Coronary artery (tissue), 2 donors: ENCODE data around the gene FASLG.

Experiments used
- DNase-seq: peaks from one replicate; pipeline ENCODE4 v3.0.0-alpha.2; 2017; ENCODE audit warnings: low spot score
- H3K27ac ChIP-seq, 2 donors: fragments of 200-600 bp; sonication (generic); one replicate each; pipeline ENCODE4 v1.5.1; 2016 to 2019
- H3K4me3 ChIP-seq: fragments of 200-600 bp; sonication (generic); 2 replicates; pipeline ENCODE4 v1.5.1; 2016; ENCODE audit warnings: mild to moderate bottlenecking, moderate library complexity
- TF ChIP-seq, protein P1 (sequence below): fragments of 200-600 bp; sonication (generic); IDR thresholded peaks from one replicate; pipeline ENCODE4 v1.5.1; 2019; ENCODE audit warnings: antibody characterized with exemption

FASLG gene

GRCh38 chr1:172698224-172698623 lies 39.3 kb downstream of the FASLG start:
- Histone ChIP-seq H3K27ac (no peak overlapping the region), H3K4me3 (no peak overlapping the region)
- TF ChIP-seq, protein P1, sequence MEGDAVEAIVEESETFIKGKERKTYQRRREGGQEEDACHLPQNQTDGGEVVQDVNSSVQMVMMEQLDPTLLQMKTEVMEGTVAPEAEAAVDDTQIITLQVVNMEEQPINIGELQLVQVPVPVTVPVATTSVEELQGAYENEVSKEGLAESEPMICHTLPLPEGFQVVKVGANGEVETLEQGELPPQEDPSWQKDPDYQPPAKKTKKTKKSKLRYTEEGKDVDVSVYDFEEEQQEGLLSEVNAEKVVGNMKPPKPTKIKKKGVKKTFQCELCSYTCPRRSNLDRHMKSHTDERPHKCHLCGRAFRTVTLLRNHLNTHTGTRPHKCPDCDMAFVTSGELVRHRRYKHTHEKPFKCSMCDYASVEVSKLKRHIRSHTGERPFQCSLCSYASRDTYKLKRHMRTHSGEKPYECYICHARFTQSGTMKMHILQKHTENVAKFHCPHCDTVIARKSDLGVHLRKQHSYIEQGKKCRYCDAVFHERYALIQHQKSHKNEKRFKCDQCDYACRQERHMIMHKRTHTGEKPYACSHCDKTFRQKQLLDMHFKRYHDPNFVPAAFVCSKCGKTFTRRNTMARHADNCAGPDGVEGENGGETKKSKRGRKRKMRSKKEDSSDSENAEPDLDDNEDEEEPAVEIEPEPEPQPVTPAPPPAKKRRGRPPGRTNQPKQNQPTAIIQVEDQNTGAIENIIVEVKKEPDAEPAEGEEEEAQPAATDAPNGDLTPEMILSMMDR: no peak
- no peak for DNase-seq

- no peak overlapping the region for H3K27ac ChIP-seq
Observed at GRCh38 chr1:172699111-172699510, 40.2 kb downstream of the FASLG start.

DNA sequence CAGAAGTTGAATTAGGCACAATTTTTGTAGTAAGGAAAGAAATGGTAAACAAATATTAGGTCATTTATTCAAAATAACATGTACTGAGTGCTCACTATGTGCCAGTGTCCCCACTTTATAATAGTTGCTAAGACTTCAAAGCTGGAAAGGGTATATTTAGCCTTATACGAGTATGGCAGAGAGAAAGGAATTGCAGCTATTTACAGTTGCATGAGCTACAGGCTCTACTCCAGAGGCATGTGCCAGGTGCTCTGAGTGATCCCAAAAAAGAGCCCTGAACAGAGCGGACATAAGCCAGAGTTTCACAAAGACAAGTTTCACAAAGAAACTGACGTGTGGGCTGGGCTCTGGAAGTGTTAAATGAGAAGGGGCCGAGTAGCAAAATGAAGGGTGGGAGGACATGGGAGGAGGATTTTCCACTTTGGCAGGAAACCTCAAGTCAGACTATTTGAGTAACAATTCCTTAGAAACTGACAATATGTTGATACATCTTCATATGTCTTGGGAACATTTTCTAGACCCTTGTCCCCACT lies 40.9 kb downstream of the FASLG start:
- TF ChIP-seq, protein P1: no peak
- Histone ChIP-seq H3K27ac (no peak overlapping the region), H3K4me3 (no peak overlapping the region)
- no peak for DNase-seq

More at GRCh38 chr1:172699111-172699510, 40.2 kb downstream of the FASLG start:
- TF ChIP-seq, protein P1: no peak
- DNase-seq: no peak
- no peak overlapping the region for H3K4me3 ChIP-seq

DNA sequence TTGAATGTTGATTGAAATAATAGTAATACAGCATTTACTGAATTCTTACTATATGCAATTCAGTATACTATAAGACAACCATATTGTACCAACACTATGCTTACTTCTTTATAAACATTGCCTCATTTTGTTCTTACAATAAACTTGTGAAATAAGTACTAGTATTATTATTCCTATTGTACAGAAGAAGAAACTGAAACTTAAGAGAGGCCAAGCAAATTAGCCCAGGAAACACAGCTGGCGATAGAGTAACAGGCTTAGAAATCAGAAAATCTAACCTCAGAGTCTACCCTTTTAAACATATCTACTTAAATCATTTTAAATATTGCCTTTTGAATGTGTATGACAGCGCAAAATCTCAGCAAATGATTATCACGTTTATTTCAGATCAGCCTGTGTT lies 41.7 kb downstream of the FASLG start:
- TF ChIP-seq, protein P1: no peak
- no peak overlapping the region for H3K27ac ChIP-seq
- no peak for DNase-seq
- no peak overlapping the region for H3K4me3 ChIP-seq

GRCh38 chr1:172704001-172704400 lies 45.1 kb downstream of the FASLG start:
- no peak overlapping the region for H3K4me3 ChIP-seq
- H3K27ac ChIP-seq: no peak overlapping the region
- TF ChIP-seq, protein P1: no peak
- DNase-seq: no peak

GRCh38 chr1:172704420-172705210 lies 45.7 kb downstream of the FASLG start:
- no peak for DNase-seq
- TF ChIP-seq, protein P1: no peak
- Histone ChIP-seq H3K27ac (no peak overlapping the region), H3K4me3 (no peak overlapping the region)

DNA sequence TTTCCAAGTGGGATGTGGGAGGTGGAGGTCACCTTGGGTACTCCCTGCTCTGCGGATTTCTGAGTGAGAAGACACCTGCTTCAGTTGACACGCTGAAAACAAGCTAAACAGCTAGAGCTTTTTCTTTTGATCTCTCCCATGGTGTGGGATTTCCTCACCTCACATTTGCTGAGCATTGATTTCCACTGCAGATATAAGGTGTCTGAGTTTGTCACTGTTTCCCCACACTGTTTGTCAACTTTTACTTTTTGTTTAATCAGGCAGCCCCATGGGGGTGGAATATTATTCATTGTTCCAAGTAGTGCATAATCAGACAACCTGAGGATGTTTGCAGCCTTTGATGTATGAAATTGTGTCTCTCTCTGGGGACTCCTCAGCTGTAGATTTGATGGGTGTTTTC lies 49.5 kb downstream of the FASLG start:
- TF ChIP-seq, protein P1: no peak
- Histone ChIP-seq H3K27ac (no peak overlapping the region), H3K4me3 (no peak overlapping the region)
- DNase-seq: no peak
